ENCODE measurements around the gene TMEM106B. TPM values are rescaled to one million over a fixed set of nuclear protein-coding genes. Genes with fewer than 3 reads are reported as not detected.

Gene TMEM106B
- total RNA-seq, 3 donors from 2014 or later (not counting 1 experiment from before 2014, with no cell fraction given): 18.6 to 28.5 (median 20.4) TPM

- no peak overlapping the region for H3K27ac ChIP-seq (ENCODE audit: low read length)
- H3K36me3 ChIP-seq (ENCODE audit: control insufficient read depth, insufficient read depth, low read length): no peaks in the 10 kb centered on the region
- no peak overlapping the region for H3K4me3 Mint-ChIP-seq
- H3K36me3 Mint-ChIP-seq: peaks cover 18% of the 10 kb centered on the region
- no peaks in the 10 kb centered on the region for H3K4me1 Mint-ChIP-seq
- peaks cover 5 to 7% of the 10 kb centered on the region in 2 donors for H3K9me3 Mint-ChIP-seq
- intact Hi-C loops (cut with micrococcal nuclease): no loop called here
- peaks cover 2% of the 10 kb centered on the region for H3K27me3 ChIP-seq (ENCODE audit: control insufficient read depth, insufficient read depth, low read length)
- H3K4me1 ChIP-seq (ENCODE audit: control insufficient read depth, insufficient read depth, low read length): no peaks in the 10 kb centered on the region
- no peak overlapping the region for H3K4me3 ChIP-seq (ENCODE audit: low read length)
- no peak for DNase-seq
- ATAC-seq: no peak
- H3K27ac Mint-ChIP-seq: no peak overlapping the region
- no peak for TF ChIP-seq CTCF (IDR thresholded peaks at IDR 0.05)
- H3K27me3 Mint-ChIP-seq (ENCODE audit: low read depth in 2 of 2): peaks cover 11 to 14% of the 10 kb centered on the region in 2 donors
- no peaks in the 10 kb centered on the region for H3K9me3 ChIP-seq (ENCODE audit: control insufficient read depth, insufficient read depth, low read length)
Measured at GRCh38 chr7:12250232-12250631, 39.1 kb downstream of the TMEM106B start.

GRCh38 chr7:12256090-12256489, 45.0 kb downstream of the TMEM106B start:
- DNase-seq: peak in 1 of 2 donors; percentile 7
- Histone ChIP-seq H3K36me3 (ENCODE audit: control insufficient read depth, insufficient read depth, low read length) (no peaks in the 10 kb centered on the region), H3K4me3 (ENCODE audit: low read length) (no peak overlapping the region), H3K9me3 (ENCODE audit: control insufficient read depth, insufficient read depth, low read length) (no peaks in the 10 kb centered on the region), H3K27ac (ENCODE audit: low read length) (no peak overlapping the region), H3K4me1 (ENCODE audit: control insufficient read depth, insufficient read depth, low read length) (peaks cover 7% of the 10 kb centered on the region), H3K27me3 (ENCODE audit: control insufficient read depth, insufficient read depth, low read length) (no peaks in the 10 kb centered on the region)
- Mint-ChIP-seq H3K4me1 (no peaks in the 10 kb centered on the region), H3K36me3 (peaks cover 18% of the 10 kb centered on the region), H3K4me3 (no peak overlapping the region), H3K27ac (no peak overlapping the region), H3K9me3 (peaks cover 5 to 7% of the 10 kb centered on the region in 2 donors), H3K27me3 (ENCODE audit: low read depth in 2 of 2) (peaks cover 11 to 13% of the 10 kb centered on the region in 2 donors)
- 97% methylated on average over 2 of the region's 2 CpGs for WGBS (ENCODE audit: insufficient coverage)
- TF ChIP-seq CTCF (IDR thresholded peaks at IDR 0.05): no peak
- ATAC-seq: no peak
- intact Hi-C loops (cut with micrococcal nuclease): no loop called here

- Histone ChIP-seq H3K27me3 (ENCODE audit: control insufficient read depth, insufficient read depth, low read length) (no peaks in the 10 kb centered on the region), H3K9me3 (ENCODE audit: control insufficient read depth, insufficient read depth, low read length) (no peaks in the 10 kb centered on the region), H3K36me3 (ENCODE audit: control insufficient read depth, insufficient read depth, low read length) (no peaks in the 10 kb centered on the region), H3K4me3 (ENCODE audit: low read length) (peak overlapping the region; percentile 19), H3K27ac (ENCODE audit: low read length) (peak overlapping the region; percentile 81), H3K4me1 (ENCODE audit: control insufficient read depth, insufficient read depth, low read length) (peaks cover 7% of the 10 kb centered on the region)
- H3K4me3 Mint-ChIP-seq: no peak overlapping the region
- H3K27ac Mint-ChIP-seq: no peak overlapping the region
- peaks cover 4% of the 10 kb centered on the region for H3K36me3 Mint-ChIP-seq
- H3K4me1 Mint-ChIP-seq: no peaks in the 10 kb centered on the region
- H3K27me3 Mint-ChIP-seq (ENCODE audit: low read depth in 2 of 2): no peaks in the 10 kb centered on the region
- intact Hi-C loops (cut with micrococcal nuclease): loop anchor here (1.0 kb wide), 2 partner anchors 46 to 429 kb away; partner anchors contain the start of gene TMEM106B
- H3K9me3 Mint-ChIP-seq: no peaks in the 10 kb centered on the region
- ATAC-seq (peak; percentile 96 to 99 (median 97)), DNase-seq (peak in 1 of 2 donors; percentile 82)
- no peak for TF ChIP-seq CTCF (IDR thresholded peaks at IDR 0.05)
- 7% methylated on average over 2 of the region's 2 CpGs for WGBS (ENCODE audit: insufficient coverage)
Measured at GRCh38 chr7:12257582-12257981, 46.5 kb downstream of the TMEM106B start.

GRCh38 chr7:12258074-12258473, 47.0 kb downstream of the TMEM106B start:
- H3K9me3 Mint-ChIP-seq: no peaks in the 10 kb centered on the region
- H3K36me3 ChIP-seq (ENCODE audit: control insufficient read depth, insufficient read depth, low read length): no peaks in the 10 kb centered on the region
- no peak overlapping the region for H3K4me3 Mint-ChIP-seq
- no peak overlapping the region for H3K27ac Mint-ChIP-seq
- 96% methylated on average over 4 of the region's 4 CpGs for WGBS (ENCODE audit: insufficient coverage)
- DNase-seq (peak in 1 of 2 donors; percentile 13), ATAC-seq (no peak)
- H3K4me1 ChIP-seq (ENCODE audit: control insufficient read depth, insufficient read depth, low read length): peaks cover 7% of the 10 kb centered on the region
- no peaks in the 10 kb centered on the region for H3K4me1 Mint-ChIP-seq
- no peak for TF ChIP-seq CTCF (IDR thresholded peaks at IDR 0.05)
- intact Hi-C loops (cut with micrococcal nuclease): no loop called here
- no peaks in the 10 kb centered on the region for H3K27me3 ChIP-seq (ENCODE audit: control insufficient read depth, insufficient read depth, low read length)
- no peaks in the 10 kb centered on the region for H3K27me3 Mint-ChIP-seq (ENCODE audit: low read depth in 2 of 2)
- H3K27ac ChIP-seq (ENCODE audit: low read length): peak overlapping the region; percentile 81
- no peaks in the 10 kb centered on the region for H3K9me3 ChIP-seq (ENCODE audit: control insufficient read depth, insufficient read depth, low read length)
- peak overlapping the region; percentile 19 for H3K4me3 ChIP-seq (ENCODE audit: low read length)
- H3K36me3 Mint-ChIP-seq: no peaks in the 10 kb centered on the region
